HUES48 (cell line): Measurements from ENCODE around the gene MGAT5.

Source experiments
- H3K27ac ChIP-seq: one replicate; pipeline ENCODE4 v1.7.0; 2013; ENCODE audit warnings: low read depth, low read length, inconsistent platforms
- H3K27me3 ChIP-seq: 2 replicates; pipeline ENCODE4 v1.6.1; 2013; ENCODE audit warnings: mild to moderate bottlenecking, low read length; ENCODE audit not compliant: control insufficient read depth, insufficient read depth
- H3K36me3 ChIP-seq: 2 replicates; pipeline ENCODE4 v1.6.1; 2013; ENCODE audit warnings: low read length; ENCODE audit not compliant: control insufficient read depth, insufficient read depth
- H3K4me1 ChIP-seq: 2 replicates; pipeline ENCODE4 v1.6.1; 2013; ENCODE audit warnings: mild to moderate bottlenecking, low read length; ENCODE audit not compliant: control insufficient read depth, insufficient read depth
- H3K4me3 ChIP-seq: 2 replicates; pipeline ENCODE4 v1.5.1; 2013; ENCODE audit warnings: mild to moderate bottlenecking, low read depth, low read length
- H3K9ac ChIP-seq: 2 replicates; pipeline ENCODE4 v1.6.1; 2013; ENCODE audit warnings: mild to moderate bottlenecking, low read depth, low read length, moderate library complexity
- H3K9me3 ChIP-seq: 2 replicates; pipeline ENCODE4 v1.6.1; 2013; ENCODE audit warnings: low read length; ENCODE audit not compliant: control insufficient read depth, insufficient read depth

MGAT5 gene

GRCh38 chr2:134490559-134490958 lies 236.7 kb downstream of the MGAT5 start:
- H3K36me3 ChIP-seq, result no peaks in the 10 kb centered on the region
- no peak overlapping the region for H3K4me3 ChIP-seq
- H3K27me3 ChIP-seq, result no peaks in the 10 kb centered on the region
- no peaks in the 10 kb centered on the region for H3K9me3 ChIP-seq
- no peaks in the 10 kb centered on the region; the same call in 1 of the 2 replicates for H3K4me1 ChIP-seq
- H3K27ac ChIP-seq, result no peak overlapping the region
- no peak overlapping the region for H3K9ac ChIP-seq

GRCh38 chr2:134491022-134491421 lies 237.2 kb downstream of the MGAT5 start:
- Histone ChIP-seq H3K4me3 (no peak overlapping the region), H3K27ac (no peak overlapping the region), H3K9me3 (no peaks in the 10 kb centered on the region), H3K4me1 (no peaks in the 10 kb centered on the region; the same call in 1 of the 2 replicates), H3K9ac (no peak overlapping the region), H3K27me3 (no peaks in the 10 kb centered on the region), H3K36me3 (no peaks in the 10 kb centered on the region)

- H3K27me3 ChIP-seq, result no peaks in the 10 kb centered on the region
Observed at GRCh38 chr2:134491771-134492441, 238.0 kb downstream of the MGAT5 start.

GRCh38 chr2:134493797-134494196 lies 239.9 kb downstream of the MGAT5 start:
- H3K36me3 ChIP-seq, result no peaks in the 10 kb centered on the region
- H3K27me3 ChIP-seq, result no peaks in the 10 kb centered on the region
- H3K4me1 ChIP-seq, result no peaks in the 10 kb centered on the region; the same call in 1 of the 2 replicates
- H3K27ac ChIP-seq, result no peak overlapping the region
- no peak overlapping the region for H3K4me3 ChIP-seq
- no peak overlapping the region for H3K9ac ChIP-seq
- no peaks in the 10 kb centered on the region for H3K9me3 ChIP-seq

More at GRCh38 chr2:134491771-134492441, 238.0 kb downstream of the MGAT5 start:
- no peaks in the 10 kb centered on the region for H3K36me3 ChIP-seq
- H3K9ac ChIP-seq, result no peak overlapping the region
- no peak overlapping the region for H3K27ac ChIP-seq
- H3K4me1 ChIP-seq, result no peaks in the 10 kb centered on the region; the same call in 1 of the 2 replicates
- H3K9me3 ChIP-seq, result no peaks in the 10 kb centered on the region
- no peak overlapping the region for H3K4me3 ChIP-seq

- Histone ChIP-seq H3K4me1 (no peaks in the 10 kb centered on the region), H3K4me3 (no peak overlapping the region), H3K36me3 (no peaks in the 10 kb centered on the region), H3K27me3 (no peaks in the 10 kb centered on the region), H3K27ac (no peak overlapping the region), H3K9ac (no peak overlapping the region), H3K9me3 (no peaks in the 10 kb centered on the region)
Observed at GRCh38 chr2:134498654-134499053, 244.8 kb downstream of the MGAT5 start.

DNA sequence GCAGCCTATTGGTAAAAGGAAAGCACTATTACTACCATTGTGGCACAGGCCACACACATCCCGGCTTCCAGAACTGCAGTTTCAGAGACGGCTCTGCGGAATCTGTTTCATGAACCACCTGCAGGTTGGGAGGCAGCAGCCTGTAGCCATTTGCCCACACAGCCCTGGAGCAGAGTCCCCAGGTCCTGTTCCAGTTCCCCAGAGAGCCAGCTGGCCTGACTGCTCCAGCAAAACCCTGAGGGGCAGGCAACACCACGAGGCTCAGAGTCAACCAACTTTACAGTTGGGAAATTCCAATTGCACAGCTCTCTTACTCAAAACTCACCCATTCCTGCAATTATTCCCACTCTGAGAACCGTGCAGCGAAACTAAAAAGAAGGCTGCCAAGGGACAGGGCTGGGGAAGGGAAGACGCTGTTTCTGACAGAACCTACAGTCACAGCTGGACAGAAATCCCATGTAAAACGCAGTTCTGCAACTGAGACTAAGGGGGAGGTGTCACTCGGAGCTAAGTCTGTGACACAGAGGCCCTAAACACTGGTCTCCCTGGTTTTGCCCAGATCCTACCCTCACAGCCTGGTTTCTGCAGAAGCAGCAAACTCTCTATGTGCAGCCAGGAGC lies 245.5 kb downstream of the MGAT5 start:
- Histone ChIP-seq H3K4me1 (no peaks in the 10 kb centered on the region), H3K27ac (no peak overlapping the region), H3K9ac (no peak overlapping the region), H3K36me3 (no peaks in the 10 kb centered on the region), H3K27me3 (no peaks in the 10 kb centered on the region), H3K9me3 (no peaks in the 10 kb centered on the region), H3K4me3 (no peak overlapping the region)

- Histone ChIP-seq H3K27ac (no peak overlapping the region), H3K27me3 (no peaks in the 10 kb centered on the region), H3K4me3 (no peak overlapping the region), H3K36me3 (no peaks in the 10 kb centered on the region), H3K9ac (no peak overlapping the region), H3K9me3 (no peaks in the 10 kb centered on the region), H3K4me1 (no peaks in the 10 kb centered on the region)
Observed at GRCh38 chr2:134500211-134500935, 246.5 kb downstream of the MGAT5 start.

DNA sequence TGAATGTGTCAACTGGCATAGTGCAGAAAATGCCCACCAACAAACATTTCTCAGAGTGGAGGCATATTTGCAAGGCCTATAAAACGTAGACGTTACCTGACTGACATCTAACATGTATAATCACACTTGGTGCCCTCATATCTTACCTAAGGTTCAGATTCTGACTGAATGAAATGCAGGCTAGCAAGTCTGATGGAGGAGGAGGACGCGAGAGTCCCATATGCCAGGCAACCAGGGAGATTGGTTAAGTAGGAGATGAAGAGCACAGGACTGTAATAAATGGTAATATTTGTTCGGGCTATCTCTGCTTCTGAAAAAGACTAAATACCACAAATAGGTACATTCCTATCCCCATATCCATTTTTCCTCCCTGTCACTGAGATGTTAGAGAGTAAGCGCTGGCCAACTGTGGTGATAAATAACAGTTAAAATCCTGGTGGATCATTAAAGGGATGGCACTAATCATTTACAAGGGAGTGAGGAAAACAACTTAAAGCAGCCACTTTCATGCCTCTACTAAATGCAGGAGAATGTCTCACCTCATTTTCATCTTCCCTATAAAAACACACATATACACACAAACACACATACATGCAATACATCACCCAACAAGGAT lies 247.7 kb downstream of the MGAT5 start:
- Histone ChIP-seq H3K9ac (no peak overlapping the region), H3K4me1 (no peaks in the 10 kb centered on the region), H3K4me3 (no peak overlapping the region), H3K36me3 (no peaks in the 10 kb centered on the region), H3K9me3 (no peaks in the 10 kb centered on the region), H3K27me3 (no peaks in the 10 kb centered on the region), H3K27ac (no peak overlapping the region)

DNA sequence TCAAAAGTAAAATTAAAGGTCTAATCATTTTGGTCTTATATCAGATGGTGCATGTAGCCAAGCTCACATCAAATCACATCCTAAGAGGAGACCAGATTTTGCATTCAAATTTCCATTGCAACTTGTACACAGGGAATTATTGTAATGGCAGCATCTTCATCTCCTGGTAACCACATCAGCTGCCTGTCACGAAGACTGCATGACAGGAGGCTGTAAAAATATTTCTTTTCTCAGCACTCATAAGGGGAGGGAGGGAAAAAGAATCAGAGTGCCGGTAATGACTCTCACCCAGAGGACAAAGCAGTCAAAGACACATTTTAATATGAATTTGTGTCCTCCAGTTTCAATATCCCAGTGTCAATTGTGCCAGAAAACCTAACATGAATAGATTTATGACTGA lies 248.2 kb downstream of the MGAT5 start:
- H3K4me1 ChIP-seq, result no peaks in the 10 kb centered on the region
- H3K9me3 ChIP-seq, result no peaks in the 10 kb centered on the region
- H3K36me3 ChIP-seq, result no peaks in the 10 kb centered on the region
- H3K4me3 ChIP-seq, result no peak overlapping the region
- no peak overlapping the region for H3K9ac ChIP-seq
- H3K27me3 ChIP-seq, result no peaks in the 10 kb centered on the region
- no peak overlapping the region for H3K27ac ChIP-seq
